Spleen (tissue), 7 donors: ENCODE results near the gene SBF1.

ENCODE experiments used
- POLR2A ChIP-seq, 3 donors: fragments of 450-650 bp; IDR thresholded peaks; one replicate each; pipeline ENCODE4 v1.5.1; 2017; ENCODE audit warnings: antibody characterized with exemption in 3 of 3, mild to moderate bottlenecking in 1 of 3
- POLR2AphosphoS5 ChIP-seq, 3 donors: sonication (generic); formaldehyde crosslinking; IDR thresholded peaks; one replicate each; pipeline ENCODE4 v1.5.1; 2017; ENCODE audit warnings: antibody characterized with exemption in 3 of 3
- TF ChIP-seq, protein P1 (sequence below), 11 experiments: fragments of 200-600 bp in 7 of 11; fragments of 450-650 bp in 4 of 11; sonication (generic) in 4 of 11; IDR thresholded peaks in 8 of 11; conservative IDR thresholded peaks in 3 of 11; 1 replicate in 7 of 11; 2 replicates in 4 of 11; pipeline versions ENCODE4 v1.4.0 to v1.8.0; 2016 to 2021; ENCODE audit warnings: antibody characterized with exemption in 11 of 11, inconsistent platforms in 4 of 11, mild to moderate bottlenecking in 1 of 11
- donor health status: DM: no; HTN: no; CAD: no; lungs with moderate emphysema.
- donor health status: DM: no; HTN: no; CAD: no.
- donor health status: DM: no; HTN: no; CAD: no.

- TF ChIP-seq, protein P1, sequence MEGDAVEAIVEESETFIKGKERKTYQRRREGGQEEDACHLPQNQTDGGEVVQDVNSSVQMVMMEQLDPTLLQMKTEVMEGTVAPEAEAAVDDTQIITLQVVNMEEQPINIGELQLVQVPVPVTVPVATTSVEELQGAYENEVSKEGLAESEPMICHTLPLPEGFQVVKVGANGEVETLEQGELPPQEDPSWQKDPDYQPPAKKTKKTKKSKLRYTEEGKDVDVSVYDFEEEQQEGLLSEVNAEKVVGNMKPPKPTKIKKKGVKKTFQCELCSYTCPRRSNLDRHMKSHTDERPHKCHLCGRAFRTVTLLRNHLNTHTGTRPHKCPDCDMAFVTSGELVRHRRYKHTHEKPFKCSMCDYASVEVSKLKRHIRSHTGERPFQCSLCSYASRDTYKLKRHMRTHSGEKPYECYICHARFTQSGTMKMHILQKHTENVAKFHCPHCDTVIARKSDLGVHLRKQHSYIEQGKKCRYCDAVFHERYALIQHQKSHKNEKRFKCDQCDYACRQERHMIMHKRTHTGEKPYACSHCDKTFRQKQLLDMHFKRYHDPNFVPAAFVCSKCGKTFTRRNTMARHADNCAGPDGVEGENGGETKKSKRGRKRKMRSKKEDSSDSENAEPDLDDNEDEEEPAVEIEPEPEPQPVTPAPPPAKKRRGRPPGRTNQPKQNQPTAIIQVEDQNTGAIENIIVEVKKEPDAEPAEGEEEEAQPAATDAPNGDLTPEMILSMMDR (IDR thresholded peaks at IDR 0.05 in 8 of 11, conservative IDR thresholded peaks at IDR 0.05 in 3 of 11), result no peak
- TF ChIP-seq POLR2A (IDR thresholded peaks at IDR 0.05), result no peak
- TF ChIP-seq POLR2AphosphoS5 (IDR thresholded peaks at IDR 0.05), result peak in 1 of 3 donors; percentile 14
Measured at GRCh38 chr22:50422046-50422445, 52.8 kb downstream of the SBF1 start.
